SU-DHL-6 (cell line): ENCODE data around the gene LBHD1.

Source experiments
- H2AFZ ChIP-seq: fragments of 200-600 bp; sonication (generic); 2 replicates; pipeline ENCODE4 v1.6.1; 2014; ENCODE audit warnings: low read depth, mild to moderate bottlenecking, moderate library complexity, mixed read lengths, antibody characterized with exemption, low read length; ENCODE audit not compliant: severe bottlenecking
- H3F3A ChIP-seq: fragments of 200-600 bp; shearing (Covaris generic); 2 replicates; pipeline ENCODE4 v1.6.0; 2016; ENCODE audit warnings: antibody characterized with exemption, mild to moderate bottlenecking; ENCODE audit not compliant: insufficient read depth
- H3K27ac ChIP-seq: fragments of 200-600 bp; sonication (generic); 2 replicates; pipeline ENCODE4 v1.5.1; 2016; ENCODE audit warnings: low read depth, mild to moderate bottlenecking, low read length, moderate library complexity, mixed read lengths
- H3K27me3 ChIP-seq: fragments of 200-600 bp; sonication (generic), shearing (Covaris generic); 2 replicates; pipeline ENCODE4 v1.6.0; 2014; ENCODE audit warnings: mild to moderate bottlenecking, low read length
- H3K36me3 ChIP-seq: fragments of 200-600 bp; sonication (generic); 2 replicates; pipeline ENCODE4 v1.6.1; 2014; ENCODE audit warnings: mild to moderate bottlenecking, low read length, mixed read lengths
- H3K4me2 ChIP-seq: fragments of 300-600, 200-600 bp; shearing (Covaris generic), sonication (generic); 2 replicates; pipeline ENCODE4 v1.6.0; 2014; ENCODE audit warnings: low read length, low read depth, mild to moderate bottlenecking; ENCODE audit not compliant: poor library complexity, severe bottlenecking
- H3K4me3 ChIP-seq: fragments of 200-600 bp; sonication (generic); 2 replicates; pipeline ENCODE4 v1.5.1; 2014; ENCODE audit warnings: antibody characterized with exemption, low read length, mild to moderate bottlenecking, mixed read lengths; ENCODE audit not compliant: insufficient read depth, poor library complexity, severe bottlenecking
- H3K79me2 ChIP-seq: fragments of 200-600 bp; sonication (generic); 2 replicates; pipeline ENCODE4 v1.6.1; 2014; ENCODE audit warnings: mild to moderate bottlenecking, low read length, moderate library complexity; ENCODE audit not compliant: insufficient read depth
- H3K9ac ChIP-seq: fragments of 200-600 bp; sonication (generic); 2 replicates; pipeline ENCODE4 v1.7.0; 2014; ENCODE audit warnings: mild to moderate bottlenecking, low read length
- H3K9me2 ChIP-seq: fragments of 200-600 bp; sonication (generic); replicated peaks from 2 replicates; pipeline ENCODE4 v1.6.1; 2014; ENCODE audit warnings: low read length; ENCODE audit not compliant: insufficient read depth
- H3K9me3 ChIP-seq: fragments of 200-600 bp; sonication (generic); 2 replicates; pipeline ENCODE4 v1.6.1; 2014; ENCODE audit warnings: low read length, mixed read lengths; ENCODE audit not compliant: insufficient read depth
- H4K20me1 ChIP-seq: fragments of 200-600 bp; sonication (generic); 2 replicates; pipeline ENCODE4 v1.6.1; 2014; ENCODE audit warnings: low read depth, mild to moderate bottlenecking, antibody characterized with exemption, low read length, moderate library complexity, mixed read lengths
- CTCF ChIP-seq: fragments of 200-600 bp; sonication (generic); IDR thresholded peaks from one replicate; pipeline ENCODE4 v1.5.1; 2017; ENCODE audit warnings: antibody characterized with exemption, mild to moderate bottlenecking, low read length, moderate library complexity; ENCODE audit not compliant: insufficient read depth, poor library complexity, severe bottlenecking
- EZH2phosphoT487 ChIP-seq: fragments of 200-600 bp; sonication (generic), shearing (Covaris generic); conservative IDR thresholded peaks from 2 replicates; pipeline ENCODE4 v1.6.1; 2018; ENCODE audit warnings: mild to moderate bottlenecking, antibody characterized with exemption, low read length, moderate library complexity, mixed read lengths

LBHD1 gene

DNA sequence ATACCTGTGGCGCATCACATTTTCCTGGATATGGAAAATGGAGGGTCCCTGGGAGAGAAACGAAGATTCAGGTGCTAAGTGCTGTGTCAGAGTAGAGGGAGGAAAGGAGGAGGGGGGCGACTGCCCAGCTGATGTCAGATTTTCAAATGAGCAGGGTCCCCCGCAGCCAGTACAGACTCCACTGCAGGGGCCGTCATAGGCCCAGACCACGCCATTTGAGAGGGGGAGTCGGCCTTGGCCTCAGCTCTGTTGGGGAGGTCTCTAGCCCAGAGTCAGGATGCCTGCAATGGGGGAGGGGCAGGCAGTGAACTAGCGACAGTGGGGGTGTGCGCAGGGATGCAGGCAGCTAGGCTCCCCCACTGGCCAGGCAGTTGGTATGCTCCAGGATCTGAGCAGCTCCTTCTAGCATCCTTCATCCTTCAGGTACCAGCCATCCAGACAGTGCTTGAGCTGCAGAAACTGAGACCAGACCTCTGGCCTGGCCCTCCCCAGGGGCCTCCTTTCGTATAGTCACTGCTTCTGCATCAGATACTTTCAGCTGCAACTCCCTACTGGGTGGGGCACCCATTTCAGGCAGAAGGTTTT lies 35.3 kb upstream of the LBHD1 start, which contains the start of the genes BSCL2 and GNG3:
Gene BSCL2 (minus strand): TSS at position 148 of the 585 bp plus-strand sequence. CDS start 229 bp downstream, outside the sequence.
Gene GNG3 (plus strand): TSS at position 400 of the 585 bp plus-strand sequence. CDS start 620 bp downstream, outside the sequence.
- H3K9me2 ChIP-seq: no peaks in the 10 kb centered on the region
- H2AFZ ChIP-seq: no peak within 1 kb of the TSS

GRCh38 chr11:62706850-62707247 lies 34.8 kb upstream of the LBHD1 start:
- TF ChIP-seq EZH2phosphoT487 (no peak), CTCF (no peak)
- Histone ChIP-seq H3K9me3 (no peaks in the 10 kb centered on the region), H3F3A (peaks cover 12% of the 10 kb centered on the region; the same call in 1 of the 2 replicates), H3K4me3 (no peak overlapping the region), H3K9me2 (no peaks in the 10 kb centered on the region), H3K4me2 (peak overlapping the region; percentile 69), H2AFZ (no peak overlapping the region), H3K79me2 (no peaks in the 10 kb centered on the region), H3K27ac (no peak overlapping the region), H4K20me1 (no peaks in the 10 kb centered on the region), H3K27me3 (no peaks in the 10 kb centered on the region), H3K9ac (peak overlapping the region; percentile 56; the same call in 1 of the 2 replicates), H3K36me3 (peaks cover 4% of the 10 kb centered on the region)

More for the DNA sequence above, 35.3 kb upstream of the LBHD1 start, which contains the start of the genes BSCL2 and GNG3:
- no peaks in the 10 kb centered on the region for H3K9me3 ChIP-seq
- H3K27me3 ChIP-seq: no peaks in the 10 kb centered on the region
- no peaks in the 10 kb centered on the region for H3K79me2 ChIP-seq
- H3K4me2 ChIP-seq: peak within 1 kb of the TSS; percentile 69
- H3K36me3 ChIP-seq: peaks cover 4% of the 10 kb centered on the region
- peaks cover 13% of the 10 kb centered on the region; the same call in 1 of the 2 replicates for H3F3A ChIP-seq
- TF ChIP-seq CTCF: no peak
- no peak for TF ChIP-seq EZH2phosphoT487
- H3K27ac ChIP-seq: no peak within 1 kb of the TSS
- peak within 1 kb of the TSS; percentile 31 for H3K4me3 ChIP-seq
- peak within 1 kb of the TSS; percentile 56 for H3K9ac ChIP-seq
- no peaks in the 10 kb centered on the region for H4K20me1 ChIP-seq

GRCh38 chr11:62705880-62706849 lies 34.1 kb upstream of the LBHD1 start:
- H3K9me3 ChIP-seq: no peaks in the 10 kb centered on the region
- H3K4me3 ChIP-seq: peak overlapping the region; percentile 60
- peak overlapping the region; percentile 69 for H3K4me2 ChIP-seq
- H3K27ac ChIP-seq: no peak overlapping the region
- peaks cover 12% of the 10 kb centered on the region; the same call in 1 of the 2 replicates for H3F3A ChIP-seq
- H2AFZ ChIP-seq: peak overlapping the region; percentile 37
- H3K27me3 ChIP-seq: no peaks in the 10 kb centered on the region
- TF ChIP-seq CTCF: no peak
- TF ChIP-seq EZH2phosphoT487: no peak
- no peaks in the 10 kb centered on the region for H4K20me1 ChIP-seq
- H3K9ac ChIP-seq: peak overlapping the region; percentile 56
- H3K9me2 ChIP-seq: no peaks in the 10 kb centered on the region
- no peaks in the 10 kb centered on the region; the same call in 1 of the 2 replicates for H3K36me3 ChIP-seq
- no peaks in the 10 kb centered on the region for H3K79me2 ChIP-seq
